Measurements from ENCODE around the gene RIPOR3. TPM values are rescaled to one million over a fixed set of nuclear protein-coding genes. Genes with fewer than 3 reads are reported as not detected.
A peak's percentile ranks its signal among the peaks of the same experiment; 100 is the strongest.

The RIPOR3 gene
- total RNA-seq (2014; rRNA removed; shearing (Covaris generic)): 0.31 and 0.39 TPM in 2 replicates

GRCh38 chr20:50690650-50691572 is at the start of gene RIPOR3:
Gene RIPOR3 (minus strand): TSS chr20:50691542. CDS start chr20:50691128, 414 bp downstream.
- no peak for DNase-seq (ENCODE audit: low spot score)

- no peak for DNase-seq (ENCODE audit: low spot score)
Measured at GRCh38 chr20:50737352-50737751, 46.0 kb upstream of the RIPOR3 start.

- DNase-seq (ENCODE audit: low spot score): no peak
Measured at GRCh38 chr20:50735813-50736212, 44.5 kb upstream of the RIPOR3 start.

- DNase-seq (ENCODE audit: low spot score): no peak
Measured at GRCh38 chr20:50734730-50735679, 43.7 kb upstream of the RIPOR3 start.

- no peak for DNase-seq (ENCODE audit: low spot score)
Measured at GRCh38 chr20:50733644-50734349, 42.5 kb upstream of the RIPOR3 start.

GRCh38 chr20:50731930-50732690 is 40.8 kb upstream of the RIPOR3 start:
- peak; percentile 69 for DNase-seq (ENCODE audit: low spot score)

GRCh38 chr20:50731055-50731929 is 40.0 kb upstream of the RIPOR3 start, which contains the start of gene PARD6B:
Gene PARD6B (plus strand): TSS chr20:50731580. CDS start chr20:50731787, 207 bp downstream.
- peak; percentile 100 for DNase-seq (ENCODE audit: low spot score)

GRCh38 chr20:50730765-50731054 is 39.4 kb upstream of the RIPOR3 start:
- no peak for DNase-seq (ENCODE audit: low spot score)

- DNase-seq (ENCODE audit: low spot score): peak; percentile 79
Measured at GRCh38 chr20:50729901-50730764, 38.8 kb upstream of the RIPOR3 start.

- DNase-seq (ENCODE audit: low spot score): peak; percentile 97
Measured at GRCh38 chr20:50728981-50729874, 37.9 kb upstream of the RIPOR3 start.

GRCh38 chr20:50728486-50728980 is 37.2 kb upstream of the RIPOR3 start:
- DNase-seq (ENCODE audit: low spot score): peak; percentile 76

GRCh38 chr20:50727792-50728485 is 36.6 kb upstream of the RIPOR3 start:
- peak; percentile 83 for DNase-seq (ENCODE audit: low spot score)

GRCh38 chr20:50726955-50727791 is 35.8 kb upstream of the RIPOR3 start:
- no peak for DNase-seq (ENCODE audit: low spot score)

- DNase-seq (ENCODE audit: low spot score): no peak
Measured at GRCh38 chr20:50725724-50726005, 34.3 kb upstream of the RIPOR3 start.

GRCh38 chr20:50724851-50725723 is 33.7 kb upstream of the RIPOR3 start:
- DNase-seq (ENCODE audit: low spot score): peak; percentile 84
